Mesodermal cell (in vitro differentiated cells): ENCODE results near the gene TRAF4. TPM values are rescaled to one million over a fixed set of nuclear protein-coding genes. Genes with fewer than 3 reads are reported as not detected.

Experiments used
- H3K27ac ChIP-seq: 2 replicates; pipeline ENCODE4 v1.7.0; 2013; ENCODE audit warnings: mild to moderate bottlenecking, low read depth, low read length, moderate library complexity; ENCODE audit not compliant: severe bottlenecking
- H3K36me3 ChIP-seq: 2 replicates; pipeline ENCODE4 v1.7.1; 2013; ENCODE audit warnings: mild to moderate bottlenecking, low read length, moderate library complexity; ENCODE audit not compliant: control insufficient read depth, insufficient read depth
- H3K4me1 ChIP-seq: one replicate; pipeline ENCODE4 v1.7.1; 2013; ENCODE audit warnings: mild to moderate bottlenecking, low read length; ENCODE audit not compliant: insufficient read depth, control insufficient read depth, poor library complexity, severe bottlenecking
- H3K4me3 ChIP-seq: 2 replicates; pipeline ENCODE4 v1.7.0; 2013; ENCODE audit warnings: low read length, control low read depth, mild to moderate bottlenecking; ENCODE audit not compliant: insufficient read depth, poor library complexity, severe bottlenecking; ENCODE audit errors: extremely low read depth
- H3K9me3 ChIP-seq: 2 replicates; pipeline ENCODE4 v1.7.1; 2013; ENCODE audit warnings: mild to moderate bottlenecking, low read length, moderate library complexity; ENCODE audit not compliant: control insufficient read depth
- WGBS, 2 experiments: methylation state at CpG; one replicate each; pipeline ENCODE4 v1.1.5; 2013; ENCODE audit warnings: missing lambda C conversion rate in 2 of 2; ENCODE audit not compliant: insufficient coverage in 2 of 2; 5-methylcytosine and 5-hydroxymethylcytosine counted together
- polyA plus RNA-seq, 2 experiments: library from polyadenylated mRNA; stranded (reverse); fragments of 50-300 nt; gene quantifications; one replicate each; pipeline ENCODE4 v1.2.3, GENCODE V29; 2013

TRAF4 gene, protein sequence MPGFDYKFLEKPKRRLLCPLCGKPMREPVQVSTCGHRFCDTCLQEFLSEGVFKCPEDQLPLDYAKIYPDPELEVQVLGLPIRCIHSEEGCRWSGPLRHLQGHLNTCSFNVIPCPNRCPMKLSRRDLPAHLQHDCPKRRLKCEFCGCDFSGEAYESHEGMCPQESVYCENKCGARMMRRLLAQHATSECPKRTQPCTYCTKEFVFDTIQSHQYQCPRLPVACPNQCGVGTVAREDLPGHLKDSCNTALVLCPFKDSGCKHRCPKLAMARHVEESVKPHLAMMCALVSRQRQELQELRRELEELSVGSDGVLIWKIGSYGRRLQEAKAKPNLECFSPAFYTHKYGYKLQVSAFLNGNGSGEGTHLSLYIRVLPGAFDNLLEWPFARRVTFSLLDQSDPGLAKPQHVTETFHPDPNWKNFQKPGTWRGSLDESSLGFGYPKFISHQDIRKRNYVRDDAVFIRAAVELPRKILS
- 142 TPM for polyA plus RNA-seq (2013, experiment 1 of 2)
- 97.2 TPM for polyA plus RNA-seq (2013, experiment 2 of 2)

- 1% methylated on average over 49 to 69 of the region's 70 CpGs for WGBS, 2 experiments
- H3K36me3 ChIP-seq, result peaks cover 52% of the 10 kb centered on the region
Observed at GRCh38 chr17:28743243-28744103, at the start of gene TRAF4. TSS of gene TRAF4 (plus strand) at chr17:28744011. CDS start at chr17:28744113, 102 bp downstream.

DNA sequence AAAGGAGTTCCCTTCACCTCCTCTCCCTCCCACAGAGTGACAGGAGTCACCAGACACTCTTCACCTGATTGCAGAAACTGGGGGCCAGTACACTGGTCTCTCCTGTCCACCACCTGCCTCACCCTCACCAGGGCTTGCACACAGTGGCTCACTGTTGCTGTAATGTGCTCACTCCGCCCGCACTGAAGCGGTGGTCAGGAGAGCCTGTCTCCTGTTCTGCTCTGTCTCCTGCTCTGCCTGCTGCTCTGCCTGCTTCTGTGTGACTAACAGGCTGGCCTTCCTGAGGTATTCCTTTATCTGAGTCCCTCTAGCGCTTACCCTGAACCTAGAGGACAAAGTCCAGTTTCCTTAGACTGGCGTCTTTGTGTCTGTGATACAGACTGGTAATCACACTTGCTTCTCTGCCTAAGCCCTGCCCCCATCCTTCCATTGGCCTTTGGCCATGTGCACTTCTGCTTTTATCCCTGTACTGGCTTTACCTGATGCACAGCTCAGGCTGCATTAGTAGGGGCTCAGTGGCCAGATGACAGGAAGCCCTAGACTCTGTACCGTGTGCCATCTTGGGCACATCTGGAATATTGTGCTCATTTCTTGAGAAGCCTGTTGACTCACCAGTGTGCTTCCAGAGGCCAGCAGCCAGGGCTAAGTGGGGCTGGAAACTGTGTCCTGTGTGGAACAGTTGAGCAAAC is 45.4 kb upstream of the TRAF4 start:
- 95 to 96% methylated on average over 6 of the region's 6 CpGs for WGBS, 2 experiments
- Histone ChIP-seq H3K4me3 (no peak overlapping the region), H3K36me3 (peaks cover 96% of the 10 kb centered on the region), H3K27ac (no peak overlapping the region), H3K9me3 (no peaks in the 10 kb centered on the region), H3K4me1 (no peaks in the 10 kb centered on the region)

More at GRCh38 chr17:28743243-28744103, at the start of gene TRAF4:
- peak within 1 kb of the TSS; percentile 100 for H3K27ac ChIP-seq
- no peaks in the 10 kb centered on the region for H3K9me3 ChIP-seq
- H3K4me3 ChIP-seq, result peak within 1 kb of the TSS; percentile 98
- peaks cover 23% of the 10 kb centered on the region for H3K4me1 ChIP-seq

DNA sequence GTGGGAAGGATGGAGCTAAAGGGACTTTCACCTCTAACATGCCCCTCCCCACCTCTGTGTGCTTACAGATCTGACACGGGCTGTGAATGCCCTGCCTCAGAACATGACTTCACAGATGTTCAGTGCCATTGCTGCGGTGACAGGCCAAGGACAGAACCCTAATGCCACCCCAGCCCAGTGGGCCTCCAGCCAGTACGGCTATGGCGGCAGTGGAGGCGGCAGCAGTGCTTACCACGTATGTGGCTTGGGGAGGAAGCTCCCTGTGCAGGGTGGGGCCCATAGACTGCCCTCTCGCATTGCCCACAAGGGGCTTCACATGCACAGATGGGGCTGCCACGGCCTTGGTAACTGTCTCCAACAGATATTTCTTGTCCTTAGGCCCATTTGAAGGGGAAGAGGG is 43.5 kb upstream of the TRAF4 start:
- no peaks in the 10 kb centered on the region for H3K9me3 ChIP-seq
- no peak overlapping the region for H3K4me3 ChIP-seq
- no peaks in the 10 kb centered on the region for H3K4me1 ChIP-seq
- 92 to 93% methylated on average over 7 to 8 of the region's 8 CpGs for WGBS, 2 experiments
- peaks cover 91% of the 10 kb centered on the region for H3K36me3 ChIP-seq
- no peak overlapping the region for H3K27ac ChIP-seq

DNA sequence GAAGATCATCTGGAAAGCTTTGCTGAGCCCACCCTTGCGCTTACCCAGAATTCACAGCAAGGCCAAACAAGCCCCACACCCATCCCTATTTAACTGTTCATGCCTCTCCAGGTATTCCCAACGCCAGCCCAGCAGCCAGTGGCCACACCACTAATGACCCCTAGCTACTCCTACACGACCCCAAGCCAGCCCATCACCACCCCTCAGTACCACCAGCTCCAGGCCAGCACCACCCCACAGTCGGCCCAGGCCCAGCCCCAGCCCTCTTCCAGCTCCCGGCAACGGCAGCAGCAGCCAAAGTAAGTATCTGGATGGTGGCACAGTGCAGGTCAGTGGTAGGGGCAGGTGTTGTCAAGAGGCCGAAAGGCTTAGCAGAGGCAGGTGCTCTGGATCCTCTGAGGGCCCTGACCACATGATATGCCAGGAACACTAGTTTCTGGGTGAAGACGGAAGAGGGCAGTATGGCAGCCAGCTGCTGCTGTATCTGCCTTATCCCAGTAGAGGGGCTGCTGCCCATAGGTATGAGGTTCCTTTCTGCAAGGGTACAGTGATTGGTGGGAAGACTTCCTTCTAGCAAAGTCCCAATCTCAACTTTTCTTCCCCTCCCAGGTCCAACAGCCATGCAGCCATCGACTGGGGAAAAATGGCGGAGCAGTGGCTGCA is 42.9 kb upstream of the TRAF4 start:
- Histone ChIP-seq H3K27ac (no peak overlapping the region), H3K4me1 (no peaks in the 10 kb centered on the region), H3K4me3 (no peak overlapping the region), H3K36me3 (peaks cover 87% of the 10 kb centered on the region), H3K9me3 (no peaks in the 10 kb centered on the region)
- 97 to 99% methylated on average over 7 to 9 of the region's 10 CpGs for WGBS, 2 experiments

GRCh38 chr17:28702026-28702751 is 41.6 kb upstream of the TRAF4 start:
- no peaks in the 10 kb centered on the region for H3K4me1 ChIP-seq
- no peaks in the 10 kb centered on the region for H3K9me3 ChIP-seq
- no peak overlapping the region for H3K4me3 ChIP-seq
- peaks cover 81% of the 10 kb centered on the region for H3K36me3 ChIP-seq
- no peak overlapping the region for H3K27ac ChIP-seq
- WGBS, 2 experiments, result 93 to 94% methylated on average over 10 of the region's 10 CpGs

DNA sequence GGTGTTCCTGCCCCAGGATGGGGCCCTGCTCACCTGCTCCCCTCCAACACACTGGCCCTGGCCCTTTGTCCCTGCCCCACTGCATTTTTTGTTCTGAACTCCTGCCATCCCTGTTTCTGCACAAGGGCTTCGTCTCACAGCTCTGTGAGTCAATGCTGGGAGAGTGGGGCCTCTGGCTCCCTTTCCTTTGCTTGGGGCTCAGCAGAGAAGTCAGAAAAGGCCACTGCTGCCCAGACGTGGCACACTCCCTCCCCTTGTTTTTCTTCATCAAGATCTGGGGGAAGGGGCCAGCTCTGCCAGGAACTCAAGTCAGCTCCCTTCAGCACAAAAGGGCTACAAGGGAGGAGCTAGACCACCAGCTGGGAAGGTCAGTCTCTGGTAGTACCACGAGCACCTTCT is 41.1 kb upstream of the TRAF4 start:
- Histone ChIP-seq H3K27ac (no peak overlapping the region), H3K9me3 (no peaks in the 10 kb centered on the region), H3K4me3 (no peak overlapping the region), H3K36me3 (peaks cover 75% of the 10 kb centered on the region), H3K4me1 (no peaks in the 10 kb centered on the region)
- 58 to 66% methylated on average over 2 of the region's 3 CpGs for WGBS, 2 experiments

DNA sequence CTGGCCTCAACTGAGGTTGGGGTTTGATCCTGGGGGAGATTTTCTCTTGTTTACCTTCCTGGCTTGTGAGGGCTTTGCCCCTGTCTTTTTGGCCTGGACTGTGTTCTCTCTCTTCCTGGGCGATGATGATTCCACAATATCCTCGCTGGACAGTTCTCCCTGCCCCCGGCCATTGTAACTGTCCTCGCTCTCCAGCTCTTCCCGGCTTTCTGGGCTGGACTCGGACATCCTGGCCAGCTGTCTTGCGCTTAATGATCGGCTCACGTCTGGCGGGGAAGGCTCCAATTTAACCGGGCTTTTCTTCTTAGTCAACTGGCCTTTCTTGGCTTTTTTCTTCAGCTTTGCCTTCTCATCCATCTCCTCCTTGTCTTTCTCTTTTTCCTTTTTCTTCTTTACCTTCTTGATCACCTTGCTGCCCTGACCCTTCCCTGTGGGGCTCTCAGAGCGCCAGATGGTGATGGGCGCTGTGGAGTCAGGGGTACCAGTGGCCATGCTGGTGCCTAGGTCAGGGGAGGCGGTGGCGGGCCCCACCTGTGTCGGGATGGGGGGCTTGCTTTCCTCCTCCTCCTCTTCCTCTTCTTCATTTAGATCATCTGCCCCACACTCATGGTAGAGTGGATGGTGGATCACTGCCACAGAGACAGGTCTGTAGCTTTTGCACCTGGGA is 40.1 kb upstream of the TRAF4 start:
- Histone ChIP-seq H3K4me3 (no peak overlapping the region), H3K4me1 (no peaks in the 10 kb centered on the region), H3K36me3 (peaks cover 66% of the 10 kb centered on the region), H3K9me3 (no peaks in the 10 kb centered on the region), H3K27ac (no peak overlapping the region)
- WGBS, 2 experiments, result 94 to 98% methylated on average over 11 to 15 of the region's 16 CpGs

- Histone ChIP-seq H3K4me3 (no peak overlapping the region), H3K4me1 (no peaks in the 10 kb centered on the region), H3K27ac (no peak overlapping the region), H3K36me3 (peaks cover 63% of the 10 kb centered on the region), H3K9me3 (no peaks in the 10 kb centered on the region)
- 92 to 94% methylated on average over 12 to 13 of the region's 14 CpGs for WGBS, 2 experiments
Observed at GRCh38 chr17:28704219-28704858, 39.5 kb upstream of the TRAF4 start.

DNA sequence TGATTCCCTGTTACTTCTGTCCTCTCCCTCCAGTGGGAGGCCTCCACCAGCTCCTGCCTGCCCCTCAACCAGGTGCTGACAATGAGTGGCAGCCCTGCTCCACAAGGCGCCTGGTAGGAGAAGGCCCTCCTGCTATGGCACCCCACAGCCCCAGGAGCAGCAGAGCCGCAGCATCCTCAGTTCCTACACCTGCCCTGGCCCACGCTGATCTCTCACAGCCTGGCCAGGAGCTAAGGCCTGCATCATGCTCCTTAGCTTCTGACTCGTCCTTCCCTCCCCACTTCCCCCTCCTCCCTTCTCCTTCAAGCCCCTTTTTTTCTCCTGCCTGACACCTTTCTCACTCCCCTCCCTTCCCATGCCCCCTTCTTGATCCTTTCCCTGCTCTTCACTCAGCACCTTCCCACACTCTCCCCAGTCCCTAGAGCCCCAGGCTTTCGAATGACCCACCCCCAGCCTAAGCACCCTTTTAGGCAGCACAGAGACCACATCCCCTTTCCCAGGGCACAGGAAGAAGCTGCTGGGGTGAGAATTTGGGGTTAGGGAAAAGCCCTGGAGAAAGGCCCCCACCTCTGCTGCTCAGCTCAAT is 38.6 kb upstream of the TRAF4 start:
- Histone ChIP-seq H3K27ac (peak overlapping the region; percentile 16), H3K9me3 (no peaks in the 10 kb centered on the region), H3K36me3 (peaks cover 61% of the 10 kb centered on the region), H3K4me1 (no peaks in the 10 kb centered on the region), H3K4me3 (no peak overlapping the region)
- WGBS, 2 experiments, result 80 to 87% methylated on average over 4 to 5 of the region's 5 CpGs
